HepG2 (cell line): Measurements from ENCODE around the gene EYA4.

Experiments used
- SIN3A ChIP-seq: IDR thresholded peaks from 2 replicates; pipeline ENCODE4 v1.6.1; 2011; ENCODE audit warnings: low read depth, mild to moderate bottlenecking, control low read depth, low read length, borderline replicate concordance
- ZNF207 ChIP-seq: fragments of 450-650 bp; IDR thresholded peaks from 2 replicates; pipeline ENCODE4 v1.6.1; 2016; ENCODE audit warnings: antibody characterized with exemption, borderline replicate concordance
- ZNF670 ChIP-seq: sonication (generic); formaldehyde crosslinking; IDR thresholded peaks from 2 replicates; pipeline ENCODE4 v1.8.0; 2022; ENCODE audit warnings: mild to moderate bottlenecking, missing genetic modification reagents, borderline replicate concordance

- TF ChIP-seq SIN3A (no peak), ZNF207 (no peak), ZNF670 (no peak)
Observed at GRCh38 chr6:133236932-133237331, 4.2 kb upstream of the EYA4 start.
